HG02885 (cell line): Measurements from ENCODE around the gene HARS2.
"Not testable (repeated sequence)": the region's sequence is repeated elsewhere in the genome, so short reads cannot be mapped to it uniquely, and the experiment has no call there.

Experiments used
- ATAC-seq: cut with Tn5 transposase; IDR thresholded peaks from one replicate; pipeline ENCODE4 v1.9.1; 2021; ENCODE audit warnings: mild to moderate bottlenecking; ENCODE audit not compliant: unreplicated experiment, poor library complexity

The HARS2 gene

DNA sequence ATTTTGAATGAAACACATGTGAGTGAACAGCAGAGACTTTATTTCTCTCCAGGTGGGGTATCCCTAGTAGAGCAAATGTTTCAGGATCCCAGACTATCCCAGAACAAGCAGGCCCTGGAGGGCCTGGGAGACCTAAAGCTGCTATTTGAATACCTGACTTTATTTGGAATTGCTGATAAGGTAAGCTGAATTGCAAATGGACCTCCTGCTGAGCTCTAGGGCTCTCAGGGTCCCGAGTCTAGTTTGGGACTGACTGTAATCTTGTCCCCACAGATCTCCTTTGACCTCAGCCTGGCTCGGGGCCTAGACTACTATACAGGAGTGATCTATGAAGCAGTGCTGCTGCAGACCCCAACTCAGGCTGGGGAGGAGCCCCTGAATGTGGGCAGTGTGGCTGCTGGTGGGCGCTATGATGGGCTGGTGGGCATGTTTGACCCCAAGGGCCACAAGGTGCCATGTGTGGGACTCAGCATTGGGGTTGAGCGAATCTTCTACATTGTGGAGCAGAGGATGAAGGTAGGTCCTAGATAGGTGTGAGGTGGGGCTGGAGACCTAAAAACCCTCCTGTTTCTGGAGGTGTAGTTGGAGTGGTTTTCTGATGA, 5.7 kb downstream of the HARS2 start:
- ATAC-seq = no peak

DNA sequence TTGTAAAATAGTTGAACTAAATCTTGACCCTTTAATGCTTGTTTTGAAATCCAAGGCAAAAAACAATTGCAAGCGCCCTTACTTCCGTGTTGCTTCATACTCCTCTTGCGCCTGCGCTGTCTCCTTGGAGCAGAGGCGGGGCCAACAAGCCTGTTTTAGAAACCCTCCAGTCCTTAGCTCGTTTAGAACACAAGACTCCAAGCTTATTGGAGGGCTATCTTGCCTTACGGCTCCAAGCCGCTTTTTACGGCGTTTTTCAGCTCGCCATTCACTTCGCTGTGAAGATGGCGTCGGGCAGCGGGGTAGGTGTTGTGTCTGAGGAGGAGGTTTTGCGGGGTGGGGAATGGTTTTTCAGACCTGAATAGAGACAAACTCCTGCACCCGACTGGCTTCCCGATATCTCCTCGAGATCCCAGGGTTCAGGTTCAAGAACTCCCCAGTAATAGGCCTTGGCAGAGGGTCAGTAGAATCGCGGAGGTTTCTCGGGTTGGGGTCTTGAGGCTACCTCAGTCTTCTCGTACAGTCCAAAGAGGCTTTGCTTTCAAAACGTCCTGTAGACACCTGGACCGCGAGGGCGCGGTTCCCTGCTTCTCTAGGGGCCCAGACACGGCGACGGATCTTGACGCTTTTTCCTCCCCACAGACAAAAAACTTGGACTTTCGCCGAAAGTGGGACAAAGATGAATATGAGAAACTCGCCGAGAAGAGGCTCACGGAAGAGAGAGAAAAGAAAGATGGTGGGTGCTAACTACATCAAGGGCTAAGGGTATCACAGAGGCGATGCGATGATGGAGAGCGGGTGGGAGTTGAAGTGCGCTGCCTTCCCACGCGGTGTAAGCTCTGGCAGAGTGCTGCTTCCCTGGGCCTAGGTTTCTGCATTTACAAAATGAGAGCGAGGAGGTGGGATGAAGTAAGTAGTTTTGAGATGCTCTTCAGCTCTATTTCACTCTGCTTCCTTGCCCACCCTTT, 9.2 kb downstream of the HARS2 start, which contains the start of gene ZMAT2:
Gene ZMAT2 (plus strand): TSS at position 271 of the 968 bp plus-strand sequence. CDS start 14 bp downstream, at position 285.
- ATAC-seq = peak; percentile 99

DNA sequence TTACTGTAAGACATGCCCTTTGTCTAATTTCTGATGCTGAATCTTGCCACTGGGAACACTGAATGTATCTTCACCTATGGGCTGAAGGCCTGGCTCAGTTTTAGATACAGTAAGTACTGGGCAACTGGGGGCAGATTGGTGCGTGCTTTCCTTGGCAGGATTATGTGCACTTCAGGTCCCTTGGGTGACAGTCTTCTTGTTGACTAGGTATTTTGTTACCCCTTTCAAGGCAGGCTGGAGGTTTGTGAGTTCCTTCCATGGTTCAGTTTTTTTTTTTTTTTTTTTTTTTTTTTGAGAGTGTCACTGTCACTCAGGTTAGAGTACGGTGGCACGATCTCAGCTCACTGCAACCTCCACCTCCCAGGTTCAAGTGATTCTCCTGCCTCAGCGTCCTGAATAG, 16.6 kb downstream of the HARS2 start:
- no peak for ATAC-seq

DNA sequence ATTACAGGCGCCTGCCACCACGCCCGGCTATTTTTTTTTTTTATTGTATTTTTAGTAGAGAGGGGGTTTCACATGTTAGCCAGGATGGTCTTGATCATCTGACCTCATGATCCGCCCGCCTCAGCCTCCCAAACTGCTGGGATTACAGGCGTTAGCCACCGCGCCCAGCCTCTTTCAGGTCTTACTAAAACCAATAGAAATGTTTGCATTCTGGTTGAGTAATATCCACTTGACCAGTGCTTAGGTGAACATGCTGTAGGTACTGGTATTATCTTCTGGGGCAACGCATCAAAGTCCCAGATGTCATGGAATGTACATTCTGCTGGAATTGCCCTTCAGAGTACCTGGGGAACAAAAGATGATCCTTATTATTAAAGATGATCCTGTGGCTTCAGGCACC, 17.5 kb downstream of the HARS2 start:
- ATAC-seq = not testable (repeated sequence)

DNA sequence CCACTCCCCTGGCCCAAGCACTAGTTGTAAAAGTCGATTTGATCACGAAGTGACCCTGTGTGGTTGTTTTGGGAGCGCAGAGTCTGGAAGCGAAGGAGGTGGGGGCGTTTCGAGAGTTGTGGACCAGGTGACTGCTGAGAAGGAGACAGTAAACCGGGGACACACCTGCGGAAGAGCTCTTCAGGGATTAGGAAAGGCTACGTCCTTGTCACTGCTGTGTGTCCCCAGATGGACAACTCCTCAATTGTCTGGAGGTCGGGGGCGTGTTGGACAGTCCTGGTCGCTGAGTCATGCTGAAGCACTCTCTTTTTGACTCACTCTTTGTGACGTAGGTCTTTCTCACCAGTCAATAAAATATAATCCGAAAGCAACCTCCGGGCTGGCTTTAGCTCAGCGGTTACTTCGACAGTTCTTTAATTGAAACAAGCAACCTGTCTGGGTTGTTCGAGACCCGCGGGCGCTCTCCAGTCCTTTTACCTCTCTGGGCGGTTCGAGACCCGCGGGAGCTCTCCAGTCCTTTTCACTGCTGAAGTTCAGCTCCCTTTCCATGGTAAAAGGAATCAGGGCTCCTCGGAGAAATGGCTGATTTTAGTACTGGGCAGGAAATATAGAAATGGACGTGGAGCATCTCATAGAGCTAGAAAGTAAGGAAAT, 19.8 kb downstream of the HARS2 start:
- ATAC-seq = peak; percentile 86

DNA sequence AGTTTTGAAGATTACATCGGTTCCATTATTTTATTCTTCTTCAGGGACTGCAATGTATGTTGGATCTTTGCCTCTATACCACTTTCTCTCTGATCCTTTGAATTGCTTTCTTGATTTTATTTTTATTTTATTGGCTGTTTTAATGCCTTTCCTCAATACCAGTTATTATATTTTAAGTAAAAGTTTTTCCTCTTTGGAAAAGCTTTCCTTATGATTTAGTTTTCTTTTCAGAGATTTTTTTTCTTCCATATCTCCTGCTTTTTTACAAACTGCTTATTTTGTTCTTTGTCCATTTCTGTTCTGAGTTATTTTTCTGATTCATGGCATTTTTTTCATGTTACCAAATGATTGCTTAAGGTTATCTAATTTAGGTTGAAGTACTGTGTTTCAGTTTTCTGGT, 20.5 kb downstream of the HARS2 start:
- no peak for ATAC-seq

DNA sequence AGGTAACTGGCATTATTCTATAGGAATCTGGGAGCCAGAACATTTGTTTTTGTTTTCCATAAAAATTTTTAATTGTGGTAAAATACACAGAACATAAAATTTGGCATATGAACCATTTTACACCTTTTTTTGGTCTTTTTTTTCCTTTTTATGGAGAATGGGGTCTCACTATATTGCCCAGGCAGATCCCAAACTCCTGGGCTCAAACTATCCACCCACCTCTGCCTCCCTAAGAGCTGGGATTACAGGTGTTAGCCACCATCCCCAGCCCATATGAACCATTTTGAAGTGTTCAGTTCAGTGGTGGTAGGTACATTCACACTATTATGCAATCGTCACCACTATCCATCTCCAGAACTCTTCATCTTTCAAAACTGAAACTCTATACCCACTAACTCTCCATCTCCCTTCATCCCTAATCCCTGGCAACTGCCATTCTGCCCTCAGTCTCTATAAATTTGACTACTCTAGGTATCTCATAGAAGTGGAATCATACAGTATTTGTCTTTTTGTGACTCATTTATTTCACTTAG, 22.4 kb downstream of the HARS2 start:
- no peak for ATAC-seq

DNA sequence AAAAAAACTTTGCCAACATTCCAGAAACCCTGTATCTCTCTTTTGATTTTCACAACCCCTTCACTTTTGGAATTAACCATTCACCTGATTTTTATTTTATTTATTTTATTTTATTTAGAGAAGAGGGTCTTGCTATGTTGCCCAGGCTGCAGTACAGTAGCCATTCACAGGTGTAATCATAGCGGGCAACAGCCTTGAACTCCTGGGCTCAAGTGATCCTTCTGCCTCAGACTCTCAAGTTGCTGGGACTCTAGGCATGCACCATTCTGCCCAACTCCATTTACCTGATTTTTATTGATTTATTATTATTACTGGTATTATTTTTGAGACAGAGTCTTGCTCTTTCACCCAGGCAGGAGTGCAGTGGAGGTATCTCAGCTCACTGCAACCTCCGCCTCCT, 25.0 kb downstream of the HARS2 start:
- ATAC-seq = not testable (repeated sequence)

DNA sequence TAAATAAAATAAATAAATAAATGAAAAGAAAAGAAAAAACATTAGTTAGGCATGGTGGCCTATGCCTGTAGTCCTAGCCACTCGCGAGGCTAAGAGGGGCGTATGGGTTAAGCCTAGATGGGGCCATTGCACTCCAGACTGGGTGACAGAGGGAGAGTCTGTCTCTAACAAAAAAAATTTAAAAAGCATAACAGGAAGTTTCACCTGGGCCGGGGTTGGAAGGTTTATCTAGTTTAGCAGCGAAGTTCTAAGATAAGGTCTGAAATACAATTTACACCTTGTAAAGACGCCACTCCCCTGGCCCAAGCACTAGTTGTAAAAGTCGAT, 27.0 kb downstream of the HARS2 start:
- ATAC-seq = no peak

DNA sequence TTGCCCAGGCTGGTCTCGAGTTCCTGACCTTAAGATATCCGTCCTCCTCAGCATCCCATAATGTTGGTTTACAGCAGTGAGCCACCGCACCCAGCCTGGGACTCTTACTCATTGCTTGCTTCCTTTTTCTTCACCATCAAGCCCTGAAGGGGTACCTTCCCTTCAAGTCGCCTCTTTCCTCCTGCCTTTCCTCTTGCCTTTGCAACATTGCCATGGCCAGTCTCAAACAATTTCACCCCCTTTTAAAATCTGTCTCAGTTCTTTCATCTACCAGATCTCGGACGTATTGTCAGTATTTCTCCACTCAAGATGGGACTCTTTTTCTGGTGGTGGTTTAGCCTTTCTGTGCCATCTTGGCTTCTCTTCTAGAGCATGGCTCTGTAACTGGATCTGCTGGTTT, 29.5 kb downstream of the HARS2 start:
- ATAC-seq = not testable (repeated sequence)

DNA sequence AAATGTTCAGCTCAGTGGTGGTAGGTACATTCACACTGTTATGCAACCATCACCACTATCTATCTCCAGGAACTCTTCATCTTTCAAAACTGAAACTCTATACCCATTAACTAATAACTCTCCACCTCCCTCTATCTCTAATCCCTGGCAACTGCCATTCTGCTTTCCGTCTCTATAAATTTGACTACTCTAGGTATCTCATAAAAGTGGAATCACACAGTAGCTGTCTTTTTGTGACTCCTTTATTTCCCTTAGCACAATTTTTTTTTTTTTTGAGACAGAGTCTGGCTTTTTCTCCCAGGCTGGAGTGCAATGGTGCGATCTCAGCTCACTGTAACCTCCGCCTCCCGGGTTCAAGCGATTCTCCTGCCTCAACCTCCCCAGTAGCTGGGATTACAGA, 30.1 kb downstream of the HARS2 start:
- ATAC-seq = not testable (repeated sequence)

DNA sequence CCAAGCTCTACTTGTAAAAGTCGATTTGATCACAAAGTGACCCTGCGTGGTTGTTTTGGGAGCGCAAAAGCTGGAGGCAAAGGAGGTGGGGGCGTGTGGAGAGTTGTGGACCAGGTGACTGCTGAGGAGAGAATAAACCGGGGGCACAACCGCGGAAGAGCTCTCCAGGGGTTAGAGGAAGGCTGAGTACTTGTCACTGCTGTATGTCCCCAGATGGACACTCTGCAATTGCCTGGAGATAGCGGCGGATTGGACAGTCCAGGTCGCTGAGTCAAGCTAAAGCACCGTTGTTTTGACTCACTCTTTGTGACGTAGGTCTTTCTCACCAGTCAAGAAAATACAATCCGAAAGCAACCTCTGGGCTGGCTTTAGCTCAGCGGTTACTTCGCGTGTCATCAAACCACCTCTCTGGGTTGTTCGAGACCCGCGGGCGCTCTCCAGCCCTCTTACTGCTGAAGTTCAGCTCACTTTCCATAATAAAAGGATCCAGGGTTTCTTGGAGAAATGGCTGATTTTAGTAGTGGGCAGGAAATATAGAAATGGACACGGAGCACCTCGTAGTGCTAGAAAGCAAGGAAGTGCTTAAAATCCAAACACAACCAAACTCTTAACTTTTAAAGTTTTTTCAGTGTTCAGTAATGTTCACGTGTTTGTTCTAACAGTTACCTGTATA, 34.7 kb downstream of the HARS2 start:
- ATAC-seq = peak; percentile 96

DNA sequence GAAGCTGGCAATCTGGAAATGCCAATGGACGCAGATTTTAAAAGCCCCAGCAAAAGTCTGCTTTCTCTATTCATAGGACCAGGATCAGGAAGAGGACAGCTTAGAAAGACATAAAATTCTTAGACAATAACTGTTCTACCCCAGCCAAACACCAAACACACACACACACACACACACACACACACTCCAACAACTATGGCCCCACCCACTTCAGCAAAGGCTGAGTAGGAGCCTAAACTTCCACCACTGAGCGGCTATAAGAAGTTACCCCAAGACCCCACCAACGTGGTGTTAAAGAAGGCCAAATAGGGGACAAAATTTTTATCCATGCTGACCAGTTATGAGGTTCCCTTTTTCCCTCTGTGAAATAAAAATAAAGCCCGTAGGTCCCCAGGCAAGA, 41.8 kb downstream of the HARS2 start:
- ATAC-seq = no peak

DNA sequence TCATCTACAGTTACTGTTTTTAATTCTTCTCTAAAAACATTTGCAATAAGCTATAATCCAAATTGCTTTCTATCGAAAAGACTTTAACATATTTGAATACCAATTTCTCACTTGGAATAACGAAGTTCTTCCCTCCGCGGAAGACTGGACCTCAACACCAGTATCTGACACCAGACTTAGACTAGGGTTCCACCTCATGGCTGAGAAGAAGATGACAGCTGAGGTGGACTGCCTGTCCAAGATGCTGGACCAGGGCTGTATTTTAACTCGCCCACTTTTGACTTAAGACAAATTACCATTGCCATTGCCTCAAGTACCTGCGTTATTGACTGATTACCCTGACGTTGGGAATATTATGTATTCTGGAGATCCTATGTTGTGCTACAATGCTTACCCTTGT, 43.1 kb downstream of the HARS2 start:
- no peak for ATAC-seq

DNA sequence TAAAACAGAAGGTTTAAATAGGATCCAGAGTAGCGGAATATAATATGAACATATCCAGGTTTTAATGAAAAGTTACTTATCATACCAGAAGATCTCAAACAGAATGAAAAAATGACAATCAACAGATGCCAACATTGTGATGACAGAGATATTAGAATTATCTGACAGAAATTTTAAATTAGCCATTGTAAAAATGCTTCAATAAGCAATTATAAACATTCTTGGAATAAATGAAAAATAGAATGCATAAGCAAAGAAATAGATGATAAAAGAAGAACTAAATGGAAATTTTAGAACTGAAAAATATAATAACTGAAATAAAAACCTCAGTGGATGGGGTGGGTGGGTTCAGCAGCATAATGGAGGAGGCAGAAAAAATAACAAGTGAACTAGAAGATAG, 46.2 kb downstream of the HARS2 start:
- no peak for ATAC-seq

DNA sequence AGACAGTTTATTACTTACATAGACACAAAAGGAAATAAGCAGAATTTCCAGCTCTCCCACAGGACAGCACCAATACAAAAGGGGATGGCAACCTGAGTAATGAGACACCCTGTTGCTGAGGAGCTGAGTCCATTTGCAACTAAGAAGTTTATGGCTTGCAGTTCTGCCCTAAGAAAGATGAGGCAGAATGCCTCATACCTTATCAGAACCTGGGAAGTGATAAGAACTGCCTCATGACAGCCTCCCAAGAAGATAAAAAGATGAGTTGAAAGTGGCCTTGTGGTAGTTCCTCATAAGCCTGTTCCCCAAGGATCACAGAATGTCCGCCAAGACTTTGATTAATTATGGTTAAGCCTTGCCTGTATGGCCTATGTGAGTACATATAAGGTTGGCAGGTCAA, 50.7 kb downstream of the HARS2 start:
- ATAC-seq = no peak
